ENCODE data around the gene IL12RB2. TPM values are rescaled to one million over a fixed set of nuclear protein-coding genes. Genes with fewer than 3 reads are reported as not detected.

IL12RB2 gene
- total RNA-seq, 5 donors from 2014 or later (not counting 1 experiment from before 2014, with no cell fraction given) = 1.3 to 3.5 (median 2.9) TPM

DNA sequence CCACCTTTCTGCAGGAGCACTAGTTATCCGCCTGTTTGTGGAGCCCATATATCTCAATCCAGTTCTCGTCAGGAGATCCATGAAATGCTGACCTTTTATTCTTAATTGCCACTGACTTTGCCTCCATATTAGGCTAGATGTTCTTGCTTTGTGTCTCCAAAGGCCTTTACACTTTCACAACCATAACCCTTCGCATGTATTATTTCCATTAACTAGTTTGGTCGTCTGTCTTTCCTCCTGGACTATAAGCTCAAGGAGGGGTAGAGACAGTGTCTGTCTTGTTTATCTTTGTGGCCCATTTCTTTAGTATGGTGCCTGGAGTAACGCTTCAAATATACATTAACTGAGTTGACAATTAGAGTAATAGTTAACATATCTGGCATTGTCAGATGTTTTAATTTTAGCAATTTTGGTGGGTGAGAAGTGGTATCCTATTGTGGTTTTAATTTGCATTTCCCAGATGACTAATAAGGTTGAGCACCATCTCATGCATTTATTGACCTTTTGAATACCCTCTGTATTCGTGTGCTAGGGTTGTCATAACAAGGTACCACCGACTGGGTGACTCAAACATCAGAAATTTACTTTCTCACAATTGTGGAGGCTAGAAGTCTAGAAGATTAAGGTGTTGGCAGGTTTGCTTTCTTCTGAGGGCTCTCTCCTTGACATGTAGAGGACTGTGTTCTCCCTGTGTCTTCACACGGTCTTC, 21.7 kb upstream of the IL12RB2 start:
- H3K27ac Mint-ChIP-seq = no peak overlapping the region
- POLR2A ChIA-PET = no interaction called here
- no peak overlapping the region for H3K4me3 Mint-ChIP-seq
- no peaks in the 10 kb centered on the region for H3K9me3 Mint-ChIP-seq
- CTCF ChIA-PET = interaction anchor here in 1 of 2 donors (0.8 kb wide), 1 partner anchor 70 kb away, joined by 3 read pairs; no protein-coding TSS in a partner anchor
- H3K4me1 Mint-ChIP-seq = peaks cover 0 to 9% (median 2%) of the 10 kb centered on the region in 3 donors
- H3K9me3 ChIP-seq = no peaks in the 10 kb centered on the region
- H3K4me3 ChIP-seq (ENCODE audit: control insufficient read depth in 1 of 2, extremely low read depth in 1 of 2, low read length in 1 of 2) = no peak overlapping the region
- no peak overlapping the region for H3K27ac ChIP-seq (ENCODE audit: low read length)
- no peaks in the 10 kb centered on the region for H3K36me3 Mint-ChIP-seq
- no peaks in the 10 kb centered on the region for H3K27me3 ChIP-seq (replicated peaks in 1 of 2; ENCODE audit: control insufficient read depth in 2 of 2, extremely low read depth in 1 of 2, insufficient read depth in 2 of 2, low read length in 1 of 2)
- H3K36me3 ChIP-seq (ENCODE audit: control insufficient read depth in 2 of 2, extremely low read depth in 1 of 2, insufficient read depth in 1 of 2, low read length in 1 of 2) = no peaks in the 10 kb centered on the region
- H3K4me1 ChIP-seq (ENCODE audit: control insufficient read depth in 1 of 2, extremely low read depth in 1 of 2, insufficient read depth in 2 of 2, low read length in 2 of 2) = no peaks in the 10 kb centered on the region
- H3K27me3 Mint-ChIP-seq = no peaks in the 10 kb centered on the region
- DNase-seq (peak in 1 of 35 experiments; percentile 12), ATAC-seq (replicated peaks in 1 of 4) (no peak)
- WGBS (ENCODE audit: insufficient coverage) = 100% methylated on average over 1 of the region's 8 CpGs

DNA sequence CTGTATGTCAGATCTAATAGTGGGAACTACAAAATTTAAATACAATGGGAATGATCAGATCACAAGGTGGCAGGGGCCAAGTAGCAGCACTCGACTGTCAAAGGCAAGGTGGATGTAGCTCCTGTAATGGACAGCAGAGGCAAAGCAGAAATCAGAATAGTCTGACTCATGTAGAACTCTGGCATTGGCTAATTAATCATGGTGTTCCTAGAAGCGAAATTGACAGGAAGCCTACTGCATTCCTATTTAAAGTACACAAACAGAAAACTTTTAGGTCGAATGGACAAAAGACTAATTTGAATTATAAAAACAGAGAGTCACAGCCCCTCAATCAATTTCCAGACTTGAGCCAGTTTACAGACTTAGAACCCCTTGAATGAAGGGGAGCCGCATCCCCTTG, 17.4 kb upstream of the IL12RB2 start:
- Histone ChIP-seq H3K36me3 (ENCODE audit: control insufficient read depth in 2 of 2, extremely low read depth in 1 of 2, insufficient read depth in 1 of 2, low read length in 1 of 2) (no peaks in the 10 kb centered on the region), H3K4me1 (ENCODE audit: control insufficient read depth in 1 of 2, extremely low read depth in 1 of 2, insufficient read depth in 2 of 2, low read length in 2 of 2) (no peaks in the 10 kb centered on the region), H3K27ac (ENCODE audit: low read length) (no peak overlapping the region), H3K27me3 (replicated peaks in 1 of 2; ENCODE audit: control insufficient read depth in 2 of 2, extremely low read depth in 1 of 2, insufficient read depth in 2 of 2, low read length in 1 of 2) (no peaks in the 10 kb centered on the region), H3K4me3 (ENCODE audit: control insufficient read depth in 1 of 2, extremely low read depth in 1 of 2, low read length in 1 of 2) (no peak overlapping the region), H3K9me3 (no peaks in the 10 kb centered on the region)
- H3K27me3 Mint-ChIP-seq = peaks cover under 1 to 4% of the 10 kb centered on the region in 2 donors
- CTCF ChIA-PET = no interaction called here
- 83% methylated on average over 1 of the region's 4 CpGs for WGBS (ENCODE audit: insufficient coverage)
- POLR2A ChIA-PET = interaction anchor here in 1 of 2 donors (0.6 kb wide), 1 partner anchor 43 kb away, joined by 4 read pairs; no protein-coding TSS in a partner anchor
- H3K27ac Mint-ChIP-seq = no peak overlapping the region
- H3K4me3 Mint-ChIP-seq = no peak overlapping the region
- H3K4me1 Mint-ChIP-seq = peaks cover 0 to 15% (median 2%) of the 10 kb centered on the region in 3 donors
- H3K9me3 Mint-ChIP-seq = peaks cover 0 to 3% (median 0%) of the 10 kb centered on the region in 3 donors
- DNase-seq (no peak), ATAC-seq (replicated peaks in 1 of 4) (no peak)
- no peaks in the 10 kb centered on the region for H3K36me3 Mint-ChIP-seq

DNA sequence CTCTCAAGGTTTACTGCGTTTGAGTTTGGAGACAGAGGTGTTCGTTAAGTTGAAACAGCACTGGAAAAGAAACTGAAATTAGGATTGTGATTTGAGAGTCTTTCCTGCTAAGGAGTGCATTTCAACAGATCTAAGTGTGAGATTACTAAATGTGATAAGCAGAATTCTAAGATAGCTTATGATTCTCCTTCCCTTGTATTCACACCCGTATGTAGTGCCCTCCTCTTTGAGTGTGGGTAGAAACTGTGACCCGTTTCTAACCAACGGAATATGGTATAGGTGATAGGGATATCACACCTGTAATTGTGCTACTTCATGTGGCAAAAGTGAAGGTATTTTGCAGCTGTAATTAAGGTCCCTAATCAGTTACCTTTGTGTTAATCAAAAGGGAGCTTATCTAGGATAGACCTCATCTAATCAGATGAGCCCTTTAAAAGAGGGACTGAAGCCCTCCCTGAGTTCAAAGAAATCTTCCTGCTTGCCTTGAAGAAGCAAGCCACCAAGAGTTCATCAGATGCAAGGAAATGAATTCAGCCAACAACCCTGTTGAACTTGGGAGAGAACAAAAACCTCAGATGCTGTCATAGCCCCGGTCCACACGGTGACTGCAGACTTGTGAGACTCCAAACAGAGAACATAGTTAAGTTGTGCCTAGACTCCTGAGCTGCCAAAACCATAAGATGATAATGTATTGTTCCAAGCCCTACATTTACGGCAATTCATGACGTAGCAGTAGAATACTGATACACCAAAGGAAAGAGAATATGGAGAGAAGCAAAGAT, 12.6 kb upstream of the IL12RB2 start:
- DNase-seq = peak in 2 of 35 experiments; percentile 5 to 8
- Mint-ChIP-seq H3K4me3 (no peak overlapping the region), H3K9me3 (peaks cover 0 to 3% (median 0%) of the 10 kb centered on the region in 3 donors), H3K4me1 (peaks cover 0 to 8% (median 0%) of the 10 kb centered on the region in 3 donors), H3K36me3 (no peaks in the 10 kb centered on the region), H3K27ac (no peak overlapping the region), H3K27me3 (peaks cover 4 to 7% of the 10 kb centered on the region in 2 donors)
- no peak overlapping the region for H3K4me3 ChIP-seq (ENCODE audit: control insufficient read depth in 1 of 2, extremely low read depth in 1 of 2, low read length in 1 of 2)
- 30% methylated on average over 6 of the region's 9 CpGs for WGBS (ENCODE audit: insufficient coverage)
- ATAC-seq (replicated peaks in 1 of 4) = peak in 1 of 4 experiments; percentile 44
- H3K4me1 ChIP-seq (ENCODE audit: control insufficient read depth in 1 of 2, extremely low read depth in 1 of 2, insufficient read depth in 2 of 2, low read length in 2 of 2) = no peaks in the 10 kb centered on the region
- no peaks in the 10 kb centered on the region for H3K27me3 ChIP-seq (replicated peaks in 1 of 2; ENCODE audit: control insufficient read depth in 2 of 2, extremely low read depth in 1 of 2, insufficient read depth in 2 of 2, low read length in 1 of 2)
- POLR2A ChIA-PET = interaction anchor here in 1 of 2 donors (0.7 kb wide), 1 partner anchor 38 kb away, joined by 10 read pairs; no protein-coding TSS in a partner anchor
- CTCF ChIA-PET = interaction anchor here in 1 of 2 donors (0.5 kb wide), 1 partner anchor 151 kb away, joined by 3 read pairs; no protein-coding TSS in a partner anchor
- H3K27ac ChIP-seq (ENCODE audit: low read length) = no peak overlapping the region
- H3K9me3 ChIP-seq = no peaks in the 10 kb centered on the region
- H3K36me3 ChIP-seq (ENCODE audit: control insufficient read depth in 2 of 2, extremely low read depth in 1 of 2, insufficient read depth in 1 of 2, low read length in 1 of 2) = no peaks in the 10 kb centered on the region

GRCh38 chr1:67298762-67299161, 8.9 kb upstream of the IL12RB2 start:
- no peaks in the 10 kb centered on the region for H3K27me3 ChIP-seq (replicated peaks in 1 of 2; ENCODE audit: control insufficient read depth in 2 of 2, extremely low read depth in 1 of 2, insufficient read depth in 2 of 2, low read length in 1 of 2)
- no peaks in the 10 kb centered on the region for H3K4me1 ChIP-seq (ENCODE audit: control insufficient read depth in 1 of 2, extremely low read depth in 1 of 2, insufficient read depth in 2 of 2, low read length in 2 of 2)
- no peaks in the 10 kb centered on the region for H3K36me3 ChIP-seq (ENCODE audit: control insufficient read depth in 2 of 2, extremely low read depth in 1 of 2, insufficient read depth in 1 of 2, low read length in 1 of 2)
- no peak for ATAC-seq (replicated peaks in 1 of 4)
- Mint-ChIP-seq H3K4me3 (no peak overlapping the region), H3K36me3 (no peaks in the 10 kb centered on the region), H3K27ac (no peak overlapping the region), H3K4me1 (peaks cover 0 to 8% (median 0%) of the 10 kb centered on the region in 3 donors), H3K9me3 (no peaks in the 10 kb centered on the region), H3K27me3 (peaks cover 0 to 7% of the 10 kb centered on the region in 2 donors)
- H3K27ac ChIP-seq (ENCODE audit: low read length) = no peak overlapping the region
- no peak for DNase-seq
- no CpG with 5 or more reads among the region's 2 CpGs for WGBS (ENCODE audit: insufficient coverage)
- H3K9me3 ChIP-seq = no peaks in the 10 kb centered on the region
- POLR2A ChIA-PET = no interaction called here
- no peak overlapping the region for H3K4me3 ChIP-seq (ENCODE audit: control insufficient read depth in 1 of 2, extremely low read depth in 1 of 2, low read length in 1 of 2)
- CTCF ChIA-PET = no interaction called here

GRCh38 chr1:67299296-67299695, 8.4 kb upstream of the IL12RB2 start:
- no peaks in the 10 kb centered on the region for H3K9me3 ChIP-seq
- 97% methylated on average over 5 of the region's 7 CpGs for WGBS (ENCODE audit: insufficient coverage)
- H3K4me1 ChIP-seq (ENCODE audit: control insufficient read depth in 1 of 2, extremely low read depth in 1 of 2, insufficient read depth in 2 of 2, low read length in 2 of 2) = no peaks in the 10 kb centered on the region
- no peak overlapping the region for H3K27ac ChIP-seq (ENCODE audit: low read length)
- ATAC-seq (replicated peaks in 1 of 4) (no peak), DNase-seq (no peak)
- Mint-ChIP-seq H3K27me3 (peaks cover 0 to 8% of the 10 kb centered on the region in 2 donors), H3K27ac (no peak overlapping the region), H3K4me1 (peaks cover 0 to 12% (median 0%) of the 10 kb centered on the region in 3 donors), H3K36me3 (no peaks in the 10 kb centered on the region), H3K9me3 (no peaks in the 10 kb centered on the region), H3K4me3 (no peak overlapping the region)
- H3K4me3 ChIP-seq (ENCODE audit: control insufficient read depth in 1 of 2, extremely low read depth in 1 of 2, low read length in 1 of 2) = no peak overlapping the region
- no peaks in the 10 kb centered on the region for H3K36me3 ChIP-seq (ENCODE audit: control insufficient read depth in 2 of 2, extremely low read depth in 1 of 2, insufficient read depth in 1 of 2, low read length in 1 of 2)
- ChIA-PET POLR2A (no interaction called here), CTCF (no interaction called here)
- H3K27me3 ChIP-seq (replicated peaks in 1 of 2; ENCODE audit: control insufficient read depth in 2 of 2, extremely low read depth in 1 of 2, insufficient read depth in 2 of 2, low read length in 1 of 2) = no peaks in the 10 kb centered on the region

GRCh38 chr1:67300561-67300960, 7.1 kb upstream of the IL12RB2 start:
- ATAC-seq (replicated peaks in 1 of 4) (no peak), DNase-seq (no peak)
- H3K9me3 Mint-ChIP-seq = no peaks in the 10 kb centered on the region
- no peak overlapping the region for H3K27ac Mint-ChIP-seq
- no peaks in the 10 kb centered on the region for H3K36me3 Mint-ChIP-seq
- ChIA-PET CTCF (no interaction called here), POLR2A (no interaction called here)
- H3K4me1 Mint-ChIP-seq = peaks cover 0 to 5% (median 0%) of the 10 kb centered on the region in 3 donors
- Histone ChIP-seq H3K36me3 (ENCODE audit: control insufficient read depth in 2 of 2, extremely low read depth in 1 of 2, insufficient read depth in 1 of 2, low read length in 1 of 2) (no peaks in the 10 kb centered on the region), H3K27ac (ENCODE audit: low read length) (no peak overlapping the region), H3K27me3 (replicated peaks in 1 of 2; ENCODE audit: control insufficient read depth in 2 of 2, extremely low read depth in 1 of 2, insufficient read depth in 2 of 2, low read length in 1 of 2) (no peaks in the 10 kb centered on the region), H3K9me3 (no peaks in the 10 kb centered on the region), H3K4me3 (ENCODE audit: control insufficient read depth in 1 of 2, extremely low read depth in 1 of 2, low read length in 1 of 2) (no peak overlapping the region), H3K4me1 (ENCODE audit: control insufficient read depth in 1 of 2, extremely low read depth in 1 of 2, insufficient read depth in 2 of 2, low read length in 2 of 2) (no peaks in the 10 kb centered on the region)
- H3K27me3 Mint-ChIP-seq = peaks cover 0 to 7% of the 10 kb centered on the region in 2 donors
- no peak overlapping the region for H3K4me3 Mint-ChIP-seq
- no CpG with 5 or more reads among the region's 2 CpGs for WGBS (ENCODE audit: insufficient coverage)

Measured in T-cell (primary cell).